HUES6 (cell line): Measurements from ENCODE around the gene SMIM7.

ENCODE experiments used
- H3K27ac ChIP-seq: 2 replicates; pipeline ENCODE4 v1.7.0; 2013; ENCODE audit warnings: low read depth, mild to moderate bottlenecking, low read length, inconsistent platforms
- H3K27me3 ChIP-seq: 2 replicates; pipeline ENCODE4 v1.6.1; 2013; ENCODE audit warnings: low read length; ENCODE audit not compliant: control insufficient read depth, insufficient read depth
- H3K36me3 ChIP-seq: 2 replicates; pipeline ENCODE4 v1.6.1; 2013; ENCODE audit warnings: low read length; ENCODE audit not compliant: control insufficient read depth, insufficient read depth
- H3K4me1 ChIP-seq: 2 replicates; pipeline ENCODE4 v1.6.1; 2013; ENCODE audit warnings: low read length; ENCODE audit not compliant: control insufficient read depth, insufficient read depth
- H3K4me3 ChIP-seq: 2 replicates; pipeline ENCODE4 v1.5.1; 2013; ENCODE audit warnings: low read depth, low read length
- H3K9ac ChIP-seq: one replicate; pipeline ENCODE4 v1.6.1; 2013; ENCODE audit warnings: mild to moderate bottlenecking, low read length
- H3K9me3 ChIP-seq: 2 replicates; pipeline ENCODE4 v1.6.1; 2013; ENCODE audit warnings: low read depth, low read length; ENCODE audit not compliant: control insufficient read depth, insufficient read depth

The SMIM7 gene

DNA sequence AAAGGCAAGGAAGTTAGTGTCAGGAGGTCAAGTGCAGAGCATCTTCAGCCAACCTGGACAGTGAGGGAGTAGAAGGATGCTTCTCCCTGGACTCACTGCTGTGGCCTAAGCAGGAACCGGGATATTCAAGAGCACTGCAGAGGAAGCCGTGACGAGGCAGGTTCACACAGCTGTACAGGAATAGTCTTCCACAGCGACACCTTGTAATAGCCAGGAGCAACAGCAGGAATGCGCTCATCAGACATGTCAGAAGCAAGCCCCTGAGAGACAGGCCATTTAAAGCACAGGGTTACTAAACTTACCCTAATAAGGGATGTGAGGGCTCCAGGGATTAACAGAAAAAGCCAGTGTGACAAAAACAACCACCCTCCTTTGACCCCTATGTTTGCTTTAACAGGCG lies 28.5 kb downstream of the SMIM7 start:
- Histone ChIP-seq H3K4me3 (no peak overlapping the region), H3K9me3 (no peaks in the 10 kb centered on the region), H3K27me3 (no peaks in the 10 kb centered on the region), H3K27ac (no peak overlapping the region), H3K4me1 (peaks cover 8% of the 10 kb centered on the region), H3K36me3 (peaks cover 27% of the 10 kb centered on the region), H3K9ac (no peak overlapping the region)

GRCh38 chr19:16628984-16629691 lies 30.8 kb downstream of the SMIM7 start:
- no peaks in the 10 kb centered on the region for H3K27me3 ChIP-seq
- H3K36me3 ChIP-seq: peaks cover 30% of the 10 kb centered on the region
- H3K27ac ChIP-seq: peak overlapping the region; percentile 90; the same call in 1 of the 2 replicates
- peak overlapping the region; percentile 90 for H3K4me3 ChIP-seq
- H3K9me3 ChIP-seq: no peaks in the 10 kb centered on the region
- H3K9ac ChIP-seq: peak overlapping the region; percentile 96
- H3K4me1 ChIP-seq: peaks cover 18% of the 10 kb centered on the region

- H3K36me3 ChIP-seq: peaks cover 31% of the 10 kb centered on the region
- H3K27me3 ChIP-seq: no peaks in the 10 kb centered on the region
- peak within 1 kb of the TSS; percentile 90 for H3K4me3 ChIP-seq
- no peaks in the 10 kb centered on the region for H3K9me3 ChIP-seq
- peak within 1 kb of the TSS; percentile 96 for H3K9ac ChIP-seq
- H3K27ac ChIP-seq: peak within 1 kb of the TSS; percentile 90; the same call in 1 of the 2 replicates
- H3K4me1 ChIP-seq: peaks cover 18% of the 10 kb centered on the region
Measured at GRCh38 chr19:16628183-16628983, 31.6 kb downstream of the SMIM7 start, which contains the start of gene MED26. TSS of gene MED26 (minus strand) at chr19:16628204. CDS start at chr19:16627943, 261 bp downstream.

DNA sequence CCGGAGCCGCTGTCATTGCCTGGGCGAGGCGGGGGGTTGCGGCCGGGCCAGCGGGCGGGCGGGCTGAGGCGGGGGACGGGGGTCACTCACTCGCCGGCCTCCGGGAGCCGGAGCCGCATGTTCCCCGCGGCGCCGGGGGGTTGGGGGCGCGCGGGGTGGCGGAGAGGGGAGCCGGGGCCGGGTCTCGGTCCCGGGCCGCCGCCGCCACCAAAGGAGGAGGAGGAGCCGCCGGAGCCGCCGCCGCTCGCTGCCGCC lies 32.1 kb downstream of the SMIM7 start:
- no peak overlapping the region; the same call in 1 of the 2 replicates for H3K27ac ChIP-seq
- peaks cover 28% of the 10 kb centered on the region for H3K36me3 ChIP-seq
- H3K4me3 ChIP-seq: peak overlapping the region; percentile 90
- H3K9ac ChIP-seq: peak overlapping the region; percentile 79
- H3K4me1 ChIP-seq: peaks cover 18% of the 10 kb centered on the region
- H3K9me3 ChIP-seq: no peaks in the 10 kb centered on the region
- no peaks in the 10 kb centered on the region for H3K27me3 ChIP-seq

DNA sequence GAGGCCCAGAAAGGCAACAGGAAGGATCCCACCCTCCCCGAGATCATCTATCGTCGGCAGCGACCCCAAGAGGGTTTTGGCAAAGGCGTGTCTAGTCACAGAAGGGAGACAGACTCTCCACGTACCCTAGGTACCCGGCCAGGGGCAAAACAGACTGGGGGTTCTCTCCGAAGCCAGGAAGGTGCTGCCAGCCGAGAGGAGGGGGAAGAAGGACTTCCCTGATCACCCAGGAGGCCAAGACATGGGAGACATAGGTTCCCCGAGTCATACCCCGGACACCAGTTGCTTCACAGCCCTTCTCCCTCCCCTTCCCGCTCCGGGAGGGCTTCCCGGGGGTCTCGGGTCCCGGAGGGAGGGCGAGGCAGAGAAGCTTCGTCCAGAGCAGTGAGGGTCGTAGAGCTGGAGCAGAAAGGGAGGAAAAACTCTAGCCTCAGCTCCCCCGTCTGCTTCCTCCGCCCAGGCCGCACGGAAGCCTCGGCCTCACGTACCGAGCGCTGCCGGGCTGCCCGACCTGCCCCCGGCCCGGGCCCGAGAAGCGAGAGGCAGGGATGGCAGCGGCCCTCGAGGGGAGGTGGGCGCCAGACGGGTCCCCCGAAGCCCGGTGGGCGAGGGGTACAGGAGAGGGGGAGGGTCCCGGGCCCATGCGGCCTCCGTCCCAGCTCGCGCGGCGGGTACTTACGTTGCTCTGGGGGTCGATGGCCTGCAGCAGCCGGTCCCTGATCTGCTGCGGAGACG lies 32.6 kb downstream of the SMIM7 start:
- Histone ChIP-seq H3K27me3 (no peaks in the 10 kb centered on the region), H3K27ac (no peak overlapping the region; the same call in 1 of the 2 replicates), H3K4me1 (peaks cover 18% of the 10 kb centered on the region), H3K9me3 (no peaks in the 10 kb centered on the region), H3K9ac (peak overlapping the region; percentile 79), H3K36me3 (peaks cover 27% of the 10 kb centered on the region), H3K4me3 (peak overlapping the region; percentile 90)

DNA sequence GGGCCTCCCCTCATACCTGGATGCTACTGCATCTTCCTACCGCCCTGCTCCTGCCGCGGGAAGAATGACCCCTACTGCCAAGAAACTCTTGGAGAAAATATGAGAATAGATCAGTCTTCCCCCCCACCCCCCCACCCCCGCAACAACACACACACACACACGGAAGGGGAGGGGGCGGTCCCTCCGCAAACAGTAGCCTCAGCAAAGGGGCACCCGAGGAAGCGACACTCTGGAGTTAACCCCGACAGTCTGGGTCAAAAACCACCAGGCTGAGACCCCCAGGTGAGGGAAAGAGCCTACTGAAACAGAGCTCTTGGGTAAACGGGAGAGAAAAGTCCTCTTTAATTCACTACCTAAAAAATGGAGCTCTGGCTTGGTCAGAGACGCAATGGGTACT lies 33.1 kb downstream of the SMIM7 start:
- Histone ChIP-seq H3K9ac (peak overlapping the region; percentile 79), H3K4me3 (peak overlapping the region; percentile 90), H3K27me3 (no peaks in the 10 kb centered on the region), H3K27ac (no peak overlapping the region), H3K4me1 (peaks cover 18% of the 10 kb centered on the region), H3K9me3 (no peaks in the 10 kb centered on the region), H3K36me3 (peaks cover 27% of the 10 kb centered on the region)

DNA sequence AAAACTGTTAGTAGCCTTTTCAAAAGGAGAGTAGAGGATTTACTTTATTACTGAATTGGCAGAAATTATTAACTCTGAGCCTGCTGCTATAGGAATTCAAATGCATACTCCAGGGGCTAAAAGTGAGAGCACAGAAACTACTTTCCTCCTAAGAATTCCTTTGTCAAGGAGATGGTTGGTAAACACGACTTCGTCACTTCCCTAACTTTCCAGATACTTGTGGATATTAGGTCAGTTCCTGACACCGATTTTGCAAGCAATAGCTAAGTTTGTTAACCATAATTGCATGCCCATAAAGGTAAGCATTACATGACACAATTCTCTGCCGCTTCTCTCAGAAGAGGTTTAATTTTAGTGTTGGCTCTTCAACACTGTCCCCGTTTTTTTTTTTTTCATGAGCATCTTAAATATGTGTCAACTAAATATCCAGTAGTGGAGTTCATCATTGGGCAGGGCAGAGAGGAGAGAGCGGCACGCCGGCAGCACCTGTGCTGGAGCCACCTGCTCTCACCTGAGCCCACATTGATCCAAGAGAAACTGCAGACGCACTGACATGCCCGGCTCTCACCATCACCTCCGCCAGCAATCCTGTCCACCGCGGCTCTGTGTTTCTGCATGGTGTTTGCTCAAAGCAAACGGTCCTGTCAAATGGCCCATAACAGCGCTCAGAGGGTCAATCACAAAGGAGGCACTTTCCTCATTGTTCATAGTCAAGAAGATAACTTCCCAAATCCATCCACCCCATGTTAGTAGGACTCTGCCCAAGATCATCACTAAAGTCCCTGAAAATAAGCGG lies 34.6 kb downstream of the SMIM7 start:
- H3K9me3 ChIP-seq: no peaks in the 10 kb centered on the region
- no peak overlapping the region for H3K27ac ChIP-seq
- H3K36me3 ChIP-seq: peaks cover 17% of the 10 kb centered on the region
- H3K9ac ChIP-seq: no peak overlapping the region
- H3K27me3 ChIP-seq: no peaks in the 10 kb centered on the region
- H3K4me3 ChIP-seq: 0 out of 2 replicates have a peak overlapping the region, but pooled peaks have one; percentile 90
- peaks cover 18% of the 10 kb centered on the region for H3K4me1 ChIP-seq

GRCh38 chr19:16624236-16624635 lies 35.7 kb downstream of the SMIM7 start:
- peaks cover 20% of the 10 kb centered on the region for H3K4me1 ChIP-seq
- no peak overlapping the region for H3K9ac ChIP-seq
- H3K36me3 ChIP-seq: peaks cover 14% of the 10 kb centered on the region
- no peaks in the 10 kb centered on the region for H3K27me3 ChIP-seq
- H3K27ac ChIP-seq: no peak overlapping the region
- no peak overlapping the region for H3K4me3 ChIP-seq
- H3K9me3 ChIP-seq: no peaks in the 10 kb centered on the region

DNA sequence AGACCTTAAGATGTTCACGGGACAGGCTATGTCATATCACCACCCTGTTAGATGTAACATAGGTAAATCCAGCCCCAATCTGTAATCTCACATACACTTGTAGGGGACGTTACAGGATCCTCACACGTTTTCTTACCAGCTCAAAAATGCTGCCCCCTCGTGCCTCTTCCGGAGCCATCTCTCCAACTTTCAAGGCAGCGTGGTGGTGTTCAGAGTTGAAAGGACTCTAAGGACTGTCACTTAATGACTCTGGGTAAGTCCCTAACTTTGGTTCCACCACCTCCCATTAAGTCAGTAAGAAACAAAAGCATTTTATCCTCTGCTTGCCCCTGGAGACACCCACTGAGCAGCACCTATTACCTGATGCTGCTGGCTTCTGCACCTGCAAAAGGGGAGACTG lies 36.4 kb downstream of the SMIM7 start:
- H3K9me3 ChIP-seq: no peaks in the 10 kb centered on the region
- H3K36me3 ChIP-seq: peaks cover 14% of the 10 kb centered on the region
- H3K27me3 ChIP-seq: no peaks in the 10 kb centered on the region
- no peak overlapping the region for H3K4me3 ChIP-seq
- H3K27ac ChIP-seq: no peak overlapping the region
- peaks cover 19% of the 10 kb centered on the region for H3K4me1 ChIP-seq
- H3K9ac ChIP-seq: no peak overlapping the region

GRCh38 chr19:16623066-16623465 lies 36.9 kb downstream of the SMIM7 start:
- Histone ChIP-seq H3K27me3 (no peaks in the 10 kb centered on the region), H3K4me3 (no peak overlapping the region), H3K9me3 (no peaks in the 10 kb centered on the region), H3K4me1 (peaks cover 19% of the 10 kb centered on the region), H3K36me3 (peaks cover 14% of the 10 kb centered on the region), H3K9ac (no peak overlapping the region), H3K27ac (no peak overlapping the region)
